HepG2 (cell line): Measurements from ENCODE around the gene NECTIN2. TPM values are rescaled to one million over a fixed set of nuclear protein-coding genes. Genes with fewer than 3 reads are reported as not detected.

Source experiments
- CEBPG ChIP-seq: IDR thresholded peaks from 2 replicates; pipeline ENCODE4 v1.6.1; 2016
- ELF4 ChIP-seq: sonication (generic); formaldehyde crosslinking; IDR thresholded peaks from 2 replicates; pipeline ENCODE4 v1.5.0; 2020; ENCODE audit warnings: missing genetic modification reagents, mild to moderate bottlenecking, moderate library complexity, borderline replicate concordance
- ETV6 ChIP-seq: sonication (generic); formaldehyde crosslinking; conservative IDR thresholded peaks from 2 replicates; pipeline ENCODE4 v1.4.0; 2020; ENCODE audit warnings: missing genetic modification reagents
- FOXK1 ChIP-seq: sonication (generic); formaldehyde crosslinking; IDR thresholded peaks from 2 replicates; pipeline ENCODE4 v1.4.0; 2020; ENCODE audit warnings: low read depth, missing genetic modification reagents, borderline replicate concordance
- HNF1A ChIP-seq, 2 experiments: sonication (generic) in 1 of 2; formaldehyde crosslinking in 1 of 2; IDR thresholded peaks; 2 replicates each; pipeline versions ENCODE4 v1.4.0 to v1.6.1; 2016 to 2020; ENCODE audit warnings: borderline replicate concordance in 1 of 2, low read depth in 1 of 2, mild to moderate bottlenecking in 1 of 2, missing genetic modification reagents in 1 of 2
- KAT8 ChIP-seq: IDR thresholded peaks from 2 replicates; pipeline ENCODE4 v1.6.1; 2016; ENCODE audit warnings: missing genetic modification reagents, missing compliant biosample characterization
- KMT2A ChIP-seq: sonication (generic); formaldehyde crosslinking; IDR thresholded peaks from 2 replicates; pipeline ENCODE4 v1.4.0; 2020; ENCODE audit warnings: missing genetic modification reagents
- MAX ChIP-seq: IDR thresholded peaks from 2 replicates; pipeline ENCODE4 v1.6.1; 2012; ENCODE audit warnings: inconsistent platforms
- MNT ChIP-seq: fragments of 450-650 bp; IDR thresholded peaks from 2 replicates; pipeline ENCODE4 v1.6.1; 2016
- PCBP1 ChIP-seq: fragments of 200-400 bp; formaldehyde crosslinking; IDR thresholded peaks from 2 replicates; pipeline ENCODE4 v1.6.1; 2017; ENCODE audit warnings: mild to moderate bottlenecking, low read depth, low read length, borderline replicate concordance
- POLR2A ChIP-seq, 2 experiments: IDR thresholded peaks; 2 replicates each; pipeline ENCODE4 v1.6.1; 2011; ENCODE audit warnings: low read depth in 2 of 2, low read length in 2 of 2, mild to moderate bottlenecking in 1 of 2, moderate library complexity in 1 of 2; ENCODE audit not compliant: insufficient read depth in 1 of 2
- RFXANK ChIP-seq: IDR thresholded peaks from 2 replicates; pipeline ENCODE4 v1.6.1; 2016
- RXRB ChIP-seq: IDR thresholded peaks from 2 replicates; pipeline ENCODE4 v1.6.1; 2016; ENCODE audit warnings: borderline replicate concordance, missing genetic modification reagents, missing compliant biosample characterization
- SMC3 ChIP-seq: IDR thresholded peaks from 2 replicates; pipeline ENCODE4 v1.6.1; 2011; ENCODE audit warnings: low read length, improper control_type of control experiment
- TEAD3 ChIP-seq: optimal IDR thresholded peaks from 2 replicates; pipeline ENCODE3; 2016; ENCODE audit warnings: borderline replicate concordance
- YEATS2 ChIP-seq: sonication (generic); formaldehyde crosslinking; IDR thresholded peaks from 2 replicates; pipeline ENCODE4 v1.4.0; 2020; ENCODE audit warnings: missing genetic modification reagents, borderline replicate concordance
- YEATS4 ChIP-seq: sonication (generic); formaldehyde crosslinking; IDR thresholded peaks from 2 replicates; pipeline ENCODE4 v1.4.0; 2020; ENCODE audit warnings: missing genetic modification reagents, borderline replicate concordance
- ZEB1 ChIP-seq: IDR thresholded peaks from 2 replicates; pipeline ENCODE4 v1.6.1; 2012; ENCODE audit warnings: mild to moderate bottlenecking, low read depth, inconsistent platforms; ENCODE audit not compliant: insufficient replicate concordance
- ZNF264 ChIP-seq: sonication (generic); formaldehyde crosslinking; IDR thresholded peaks from 2 replicates; pipeline ENCODE4 v1.4.0; 2020; ENCODE audit warnings: missing genetic modification reagents
- ZNF414 ChIP-seq: sonication (generic); formaldehyde crosslinking; IDR thresholded peaks from 2 replicates; pipeline ENCODE4 v1.5.0; 2020; ENCODE audit warnings: missing genetic modification reagents
- ZNF547 ChIP-seq: sonication (generic); formaldehyde crosslinking; IDR thresholded peaks from 2 replicates; pipeline ENCODE4 v1.5.1; 2020; ENCODE audit warnings: mild to moderate bottlenecking, missing genetic modification reagents
- ZNF589 ChIP-seq: sonication (generic); formaldehyde crosslinking; conservative IDR thresholded peaks from 2 replicates; pipeline ENCODE4 v1.8.0; 2022; ENCODE audit warnings: mild to moderate bottlenecking, moderate library complexity, missing genetic modification reagents
- ZNF775 ChIP-seq: sonication (generic); formaldehyde crosslinking; IDR thresholded peaks from 2 replicates; pipeline ENCODE4 v1.4.0; 2020; ENCODE audit warnings: missing genetic modification reagents, mild to moderate bottlenecking, moderate library complexity, borderline replicate concordance
- polyA plus RNA-seq, 8 experiments: library from polyadenylated mRNA; depleted of rRNA in 3 of 8; stranded (reverse) in 7 of 8; unstranded in 1 of 8; fragments of >200 nt; fragmentation: Illumina TruSeq in 4 of 8; extraction: Trizol in 4 of 8; gene quantifications; 2 replicates each; pipeline versions ENCODE4 v1.2.1 to v1.2.3, GENCODE V29; 2011 to 2016; ENCODE audit warnings: low read depth in 4 of 8, missing spikeins in 1 of 8, mixed read lengths in 1 of 8; ENCODE audit not compliant: insufficient read depth in 1 of 8
- total RNA-seq, 5 experiments: library from RNA; depleted of rRNA; stranded (reverse); fragments of >200 nt; fragmentation: Illumina TruSeq; extraction: Trizol; gene quantifications; 2 replicates each; pipeline ENCODE4 v1.2.3, GENCODE V29; 2016; ENCODE audit warnings: low read depth in 1 of 5

NECTIN2 gene
- total and polyA plus RNA-seq, 2 of the 13 experiments (the other 11 are each of a cell fraction or from before 2014, with no cell fraction given) = 75.4 to 114 TPM

GRCh38 chr19:44890366-44891015, 44.4 kb downstream of the NECTIN2 start (continued):
- peak; percentile 79 to 88 for TF ChIP-seq POLR2A (IDR thresholded peaks at IDR 0.05; ENCODE audit: insufficient read depth in 1 of 2, low read depth in 2 of 2, low read length in 2 of 2)
- 0 out of 2 replicates have a peak, but pooled peaks have one; percentile 64 for TF ChIP-seq FOXK1 (CRISPR knock-in tag)
- TF ChIP-seq KAT8 (CRISPR knock-in tag) = peak; percentile 94
- TF ChIP-seq PCBP1 = 0 out of 2 replicates have a peak, but pooled peaks have one; percentile 67
- peak; percentile 94; the same call in 1 of the 2 replicates for TF ChIP-seq YEATS2 (CRISPR knock-in tag)
- peak; percentile 36 for TF ChIP-seq MNT
- TF ChIP-seq ZNF589 = no peak
- peak; percentile 2; the same call in 1 of the 2 replicates for TF ChIP-seq SMC3
- TF ChIP-seq ZNF547 = no peak
- 0 out of 2 replicates have a peak, but pooled peaks have one; percentile 18 for TF ChIP-seq ETV6 (CRISPR knock-in tag)
- TF ChIP-seq YEATS4 (CRISPR knock-in tag) = peak; percentile 12; the same call in 1 of the 2 replicates
- TF ChIP-seq HNF1A (IDR thresholded peaks at IDR 0.05; ENCODE audit: low read depth) = no peak; the same call in 1 of the 2 replicates
- peak; percentile 59; the same call in 1 of the 2 replicates for TF ChIP-seq HNF1A (CRISPR knock-in tag; IDR thresholded peaks at IDR 0.05; ENCODE audit: borderline replicate concordance)
- TF ChIP-seq ZEB1 = no peak
- peak; percentile 63; the same call in 1 of the 2 replicates for TF ChIP-seq RXRB (CRISPR knock-in tag)
- 0 out of 2 replicates have a peak, but pooled peaks have one; percentile 36 for TF ChIP-seq ZNF414 (CRISPR knock-in tag)
- 0 out of 2 replicates have a peak, but pooled peaks have one; percentile 48 for TF ChIP-seq KMT2A (CRISPR knock-in tag)
- peak; percentile 60 for TF ChIP-seq CEBPG (CRISPR knock-in tag)
- TF ChIP-seq TEAD3 (CRISPR knock-in tag) = peak; percentile 65
- TF ChIP-seq ZNF264 (CRISPR knock-in tag) = 0 out of 2 replicates have a peak, but pooled peaks have one; percentile 15
- peak; percentile 76; the same call in 1 of the 2 replicates for TF ChIP-seq ELF4 (CRISPR knock-in tag)
- TF ChIP-seq MAX = peak; percentile 57
- TF ChIP-seq RFXANK (CRISPR knock-in tag) = peak; percentile 53; the same call in 1 of the 2 replicates
- no peak for TF ChIP-seq ZNF775 (CRISPR knock-in tag)
